Ishikawa (cell line): ENCODE results near the gene TMEM14A.

Experiments used
- CEBPB ChIP-seq: IDR thresholded peaks from 2 replicates; pipeline ENCODE4 v1.6.1; 2012
- CREB1 ChIP-seq: IDR thresholded peaks from 2 replicates; pipeline ENCODE4 v1.6.1; 2012; ENCODE audit warnings: low read depth
- EGR1 ChIP-seq: IDR thresholded peaks from 2 replicates; pipeline ENCODE4 v1.6.1; 2012
- EP300 ChIP-seq: IDR thresholded peaks from 2 replicates; pipeline ENCODE4 v1.6.1; 2012; ENCODE audit warnings: borderline replicate concordance
- FOXM1 ChIP-seq: IDR thresholded peaks from 2 replicates; pipeline ENCODE4 v1.6.1; 2012; ENCODE audit warnings: low read depth, borderline replicate concordance
- NFIC ChIP-seq: IDR thresholded peaks from 2 replicates; pipeline ENCODE4 v1.6.1; 2012
- RAD21 ChIP-seq: IDR thresholded peaks from 2 replicates; pipeline ENCODE4 v1.6.1; 2012; ENCODE audit warnings: low read depth
- TAF1 ChIP-seq: IDR thresholded peaks from 2 replicates; pipeline ENCODE4 v1.6.1; 2012; ENCODE audit warnings: low read depth, mild to moderate bottlenecking
- TCF12 ChIP-seq: IDR thresholded peaks from 2 replicates; pipeline ENCODE4 v1.6.1; 2012; ENCODE audit warnings: low read depth
- TEAD4 ChIP-seq: IDR thresholded peaks from 2 replicates; pipeline ENCODE4 v1.6.1; 2012
- YY1 ChIP-seq: IDR thresholded peaks from 2 replicates; pipeline ENCODE4 v1.6.1; 2012; ENCODE audit warnings: low read depth
- ZBTB7A ChIP-seq: IDR thresholded peaks from 2 replicates; pipeline ENCODE4 v1.6.1; 2012; ENCODE audit warnings: low read depth
- TF ChIP-seq, protein P1 (sequence below): IDR thresholded peaks from 2 replicates; pipeline ENCODE4 v1.6.1; 2012
- TF ChIP-seq, protein P2 (sequence below): IDR thresholded peaks from 2 replicates; pipeline ENCODE4 v1.6.1; 2012
- TF ChIP-seq, protein P3 (sequence below): IDR thresholded peaks from 2 replicates; pipeline ENCODE4 v1.6.1; 2012; ENCODE audit warnings: low read depth, mild to moderate bottlenecking

TMEM14A gene

DNA sequence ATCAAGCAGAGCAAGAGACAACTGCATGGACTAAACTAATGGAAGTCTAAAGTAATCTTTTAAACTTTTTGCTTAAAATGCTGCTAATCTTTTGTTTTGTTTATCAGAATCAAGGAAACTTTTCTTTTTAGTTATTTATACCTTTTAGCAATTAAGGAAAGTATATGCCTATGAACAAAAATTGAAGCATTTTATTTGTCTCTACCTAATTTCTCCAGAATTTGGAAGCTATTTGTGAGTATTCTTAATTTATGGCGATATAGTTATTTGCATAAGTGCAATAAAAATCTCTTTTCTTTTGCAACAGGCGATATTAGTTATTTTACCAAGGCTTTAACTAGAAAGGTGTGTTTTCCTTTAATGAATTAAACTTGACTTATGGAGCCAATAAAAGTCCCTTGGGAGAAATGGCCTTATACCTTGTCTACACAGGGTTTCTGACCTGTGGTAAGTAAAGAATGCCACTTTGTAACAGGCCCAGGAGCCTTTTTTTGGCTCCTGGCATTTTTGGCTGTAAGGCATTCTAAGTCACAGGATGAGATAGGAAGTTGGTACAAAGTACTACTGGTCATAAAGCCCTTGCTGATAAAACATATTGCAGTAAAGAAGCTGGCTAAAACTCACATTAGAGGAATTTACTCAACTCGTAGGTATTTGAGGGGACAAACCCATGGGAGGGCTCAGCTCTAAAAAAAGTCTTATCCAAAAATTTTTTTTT is 37.2 kb downstream of the TMEM14A start:
- TF ChIP-seq, protein P1, sequence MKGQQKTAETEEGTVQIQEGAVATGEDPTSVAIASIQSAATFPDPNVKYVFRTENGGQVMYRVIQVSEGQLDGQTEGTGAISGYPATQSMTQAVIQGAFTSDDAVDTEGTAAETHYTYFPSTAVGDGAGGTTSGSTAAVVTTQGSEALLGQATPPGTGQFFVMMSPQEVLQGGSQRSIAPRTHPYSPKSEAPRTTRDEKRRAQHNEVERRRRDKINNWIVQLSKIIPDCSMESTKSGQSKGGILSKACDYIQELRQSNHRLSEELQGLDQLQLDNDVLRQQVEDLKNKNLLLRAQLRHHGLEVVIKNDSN, result no peak
- TF ChIP-seq, protein P2, sequence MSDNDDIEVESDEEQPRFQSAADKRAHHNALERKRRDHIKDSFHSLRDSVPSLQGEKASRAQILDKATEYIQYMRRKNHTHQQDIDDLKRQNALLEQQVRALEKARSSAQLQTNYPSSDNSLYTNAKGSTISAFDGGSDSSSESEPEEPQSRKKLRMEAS, result no peak
- TF ChIP-seq ZBTB7A (no peak), CEBPB (no peak), FOXM1 (no peak)

DNA sequence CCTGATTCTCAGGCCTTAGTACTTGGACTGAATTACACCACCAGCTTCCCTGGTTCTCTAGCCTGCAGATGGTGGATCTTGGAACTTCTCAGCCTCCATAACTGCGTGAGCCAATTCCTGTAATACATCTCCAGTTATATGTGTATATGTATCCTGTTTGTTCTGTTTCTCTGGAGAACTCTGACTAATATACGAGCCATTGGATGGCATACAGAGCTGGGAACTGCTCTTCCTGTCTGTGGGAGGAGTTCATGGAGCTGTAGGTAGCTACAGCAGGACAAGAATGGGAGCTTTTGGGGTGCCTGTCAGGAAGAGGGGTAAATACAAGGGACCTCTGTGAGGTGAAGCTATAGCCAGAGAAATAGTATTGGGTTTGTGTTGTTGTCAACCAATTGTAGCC is 41.2 kb downstream of the TMEM14A start:
- no peak for TF ChIP-seq ZBTB7A
- no peak for TF ChIP-seq NFIC
- TF ChIP-seq FOXM1, result no peak

DNA sequence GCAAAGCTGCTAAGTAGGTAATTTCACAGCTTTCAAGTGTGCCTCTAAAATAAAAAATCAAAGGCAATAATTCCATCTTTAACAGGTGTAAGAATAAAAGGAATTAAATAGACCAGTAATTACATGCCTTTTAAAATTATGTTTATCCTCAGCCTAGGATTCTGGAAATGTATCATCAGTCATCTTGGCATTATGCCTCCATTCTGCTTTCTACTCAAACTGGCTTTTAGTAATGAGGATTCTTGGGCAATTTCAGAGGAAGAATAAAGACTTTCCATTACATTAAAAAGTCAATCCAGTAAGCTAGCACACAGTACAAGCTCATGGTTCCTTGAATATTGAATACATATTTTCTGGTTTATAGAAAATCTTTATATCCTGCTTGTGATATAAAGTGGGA is 47.6 kb downstream of the TMEM14A start:
- TF ChIP-seq TEAD4, result no peak
- TF ChIP-seq, protein P1, result no peak

DNA sequence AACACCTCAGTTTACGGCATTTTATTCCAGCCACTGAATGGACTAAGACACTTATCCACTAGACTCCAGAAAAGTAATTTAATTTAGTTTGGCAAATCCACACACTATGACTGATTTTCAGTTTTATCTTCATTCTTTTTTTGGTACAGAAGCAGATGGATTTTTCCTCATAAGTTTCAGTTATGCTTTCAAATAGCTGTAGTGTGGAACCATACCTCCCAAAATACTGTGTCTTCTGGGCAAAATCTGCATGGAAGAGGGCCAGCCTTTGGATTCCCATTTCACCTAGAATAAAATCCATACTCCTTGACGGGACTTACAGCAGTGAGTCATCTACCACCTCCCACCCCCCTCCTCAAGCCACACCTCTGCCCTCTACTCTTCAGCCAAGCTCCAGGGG is 49.4 kb downstream of the TMEM14A start:
- TF ChIP-seq RAD21 (no peak), EP300 (no peak)
- TF ChIP-seq, protein P1, result no peak

DNA sequence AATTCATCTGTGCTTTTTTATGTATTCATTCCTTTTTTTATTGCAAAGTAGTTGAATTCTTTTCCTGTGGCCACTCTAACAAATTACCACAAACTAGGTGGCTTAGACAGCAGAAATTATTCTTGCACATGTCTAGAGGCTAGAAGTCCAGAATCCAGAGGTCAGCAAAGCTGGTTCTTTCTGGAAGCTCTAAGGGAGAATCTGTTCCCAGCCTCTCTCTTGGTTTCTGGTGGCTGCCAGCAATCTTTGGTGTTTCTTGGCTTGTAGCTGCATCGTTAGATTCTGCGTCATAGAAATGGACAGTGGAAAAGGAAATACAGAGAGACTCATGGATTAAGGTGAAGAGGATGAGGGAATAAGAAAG is 53.1 kb downstream of the TMEM14A start:
- TF ChIP-seq ZBTB7A, result no peak
- TF ChIP-seq EGR1, result no peak
- TF ChIP-seq, protein P2, result no peak
- no peak for TF ChIP-seq NFIC
- TF ChIP-seq, protein P3, sequence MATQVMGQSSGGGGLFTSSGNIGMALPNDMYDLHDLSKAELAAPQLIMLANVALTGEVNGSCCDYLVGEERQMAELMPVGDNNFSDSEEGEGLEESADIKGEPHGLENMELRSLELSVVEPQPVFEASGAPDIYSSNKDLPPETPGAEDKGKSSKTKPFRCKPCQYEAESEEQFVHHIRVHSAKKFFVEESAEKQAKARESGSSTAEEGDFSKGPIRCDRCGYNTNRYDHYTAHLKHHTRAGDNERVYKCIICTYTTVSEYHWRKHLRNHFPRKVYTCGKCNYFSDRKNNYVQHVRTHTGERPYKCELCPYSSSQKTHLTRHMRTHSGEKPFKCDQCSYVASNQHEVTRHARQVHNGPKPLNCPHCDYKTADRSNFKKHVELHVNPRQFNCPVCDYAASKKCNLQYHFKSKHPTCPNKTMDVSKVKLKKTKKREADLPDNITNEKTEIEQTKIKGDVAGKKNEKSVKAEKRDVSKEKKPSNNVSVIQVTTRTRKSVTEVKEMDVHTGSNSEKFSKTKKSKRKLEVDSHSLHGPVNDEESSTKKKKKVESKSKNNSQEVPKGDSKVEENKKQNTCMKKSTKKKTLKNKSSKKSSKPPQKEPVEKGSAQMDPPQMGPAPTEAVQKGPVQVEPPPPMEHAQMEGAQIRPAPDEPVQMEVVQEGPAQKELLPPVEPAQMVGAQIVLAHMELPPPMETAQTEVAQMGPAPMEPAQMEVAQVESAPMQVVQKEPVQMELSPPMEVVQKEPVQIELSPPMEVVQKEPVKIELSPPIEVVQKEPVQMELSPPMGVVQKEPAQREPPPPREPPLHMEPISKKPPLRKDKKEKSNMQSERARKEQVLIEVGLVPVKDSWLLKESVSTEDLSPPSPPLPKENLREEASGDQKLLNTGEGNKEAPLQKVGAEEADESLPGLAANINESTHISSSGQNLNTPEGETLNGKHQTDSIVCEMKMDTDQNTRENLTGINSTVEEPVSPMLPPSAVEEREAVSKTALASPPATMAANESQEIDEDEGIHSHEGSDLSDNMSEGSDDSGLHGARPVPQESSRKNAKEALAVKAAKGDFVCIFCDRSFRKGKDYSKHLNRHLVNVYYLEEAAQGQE, result no peak
- TF ChIP-seq CEBPB, result no peak
- TF ChIP-seq TCF12, result no peak
- no peak for TF ChIP-seq YY1
- TF ChIP-seq TAF1, result no peak
- TF ChIP-seq RAD21, result no peak
- no peak for TF ChIP-seq FOXM1
- TF ChIP-seq CREB1, result no peak
- TF ChIP-seq, protein P1, result no peak
- TF ChIP-seq EP300, result no peak
- no peak for TF ChIP-seq TEAD4

DNA sequence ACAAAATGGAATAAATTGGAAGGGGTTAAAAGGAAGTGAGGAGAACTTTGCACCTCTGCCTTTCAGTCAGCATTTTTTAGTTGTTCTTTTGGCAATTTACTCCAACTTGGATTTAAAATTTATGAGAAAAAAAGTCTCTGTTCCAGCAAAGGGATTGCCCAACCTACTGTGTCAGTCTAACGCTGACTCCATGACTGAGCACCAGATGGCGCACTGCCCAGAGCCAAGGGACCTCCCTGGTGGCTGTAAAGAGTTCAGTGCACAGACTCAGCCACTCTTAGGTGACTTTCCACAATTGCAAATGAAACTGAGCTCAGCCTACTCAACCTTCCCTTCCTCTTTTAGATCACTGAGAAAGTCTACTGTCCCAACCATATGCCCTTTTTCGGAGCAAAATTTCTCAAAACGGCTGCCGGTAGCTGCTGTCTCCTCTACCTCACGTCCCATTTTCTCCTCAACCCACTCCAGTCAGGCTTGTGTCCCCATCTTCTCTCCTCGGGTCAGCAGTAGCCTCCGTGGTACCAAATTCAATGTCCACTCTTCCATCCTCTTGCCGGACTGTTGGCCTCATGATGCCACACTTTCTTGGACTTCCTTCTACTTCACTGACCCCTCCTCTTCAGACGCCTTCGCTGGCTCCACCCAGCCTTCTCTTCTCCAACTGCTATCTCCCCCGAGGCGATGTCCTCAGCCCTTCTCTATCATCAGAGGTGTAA is 53.7 kb downstream of the TMEM14A start:
- no peak for TF ChIP-seq ZBTB7A
- no peak for TF ChIP-seq EGR1
- peak; percentile 85 for TF ChIP-seq CEBPB
- no peak for TF ChIP-seq YY1
- no peak for TF ChIP-seq NFIC
- no peak for TF ChIP-seq TEAD4
- TF ChIP-seq RAD21, result peak; percentile 75
- TF ChIP-seq, protein P1, result no peak
- TF ChIP-seq EP300, result no peak
- TF ChIP-seq, protein P3, result no peak
- no peak for TF ChIP-seq TCF12
- TF ChIP-seq CREB1, result no peak
- no peak for TF ChIP-seq FOXM1
- TF ChIP-seq, protein P2, result no peak
- TF ChIP-seq TAF1, result no peak
